Astrocyte of the spinal cord (primary cell): ENCODE results near the gene RAD51.
A peak's percentile ranks its signal among the peaks of the same experiment; 100 is the strongest.

ENCODE experiments used
- DNase-seq: peaks from one replicate; pipeline ENCODE4 v3.0.0; 2011; ENCODE audit warnings: low read depth, low spot score
- H3K4me3 ChIP-seq: 2 replicates; pipeline ENCODE4 v1.5.1; 2011; ENCODE audit warnings: low read depth, mild to moderate bottlenecking, low read length, moderate library complexity
- in situ Hi-C: cut with HindIII; loops from 2 replicates; pipeline ENCODE4 v1.10.0; 2017; ENCODE audit warnings: low sequenced_read_pairs
- TF ChIP-seq, protein P1 (sequence below): IDR thresholded peaks from 2 replicates; pipeline ENCODE4 v1.5.1; 2012; ENCODE audit warnings: low read depth, mild to moderate bottlenecking, low read length, inconsistent platforms

The RAD51 gene

DNA sequence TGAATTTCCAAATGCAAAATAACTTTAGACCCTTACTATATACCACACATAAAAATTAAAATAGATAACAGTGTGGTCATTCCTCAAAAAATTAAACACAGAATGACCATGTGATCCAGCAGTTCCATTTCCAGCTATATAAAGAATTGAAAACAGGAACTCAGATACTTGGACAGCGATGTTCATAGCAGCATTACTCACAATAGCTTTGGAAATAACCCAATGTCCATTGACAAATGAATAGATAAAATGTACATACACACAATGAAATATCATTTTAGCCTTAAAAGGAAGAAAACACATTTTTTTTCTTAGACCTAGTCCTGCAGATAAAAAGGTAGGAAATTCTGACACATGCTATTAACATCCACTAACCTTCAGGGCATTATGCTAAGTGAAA is 26.7 kb downstream of the RAD51 start:
- DNase-seq = no peak
- in situ Hi-C loops = no loop called here
- TF ChIP-seq, protein P1, sequence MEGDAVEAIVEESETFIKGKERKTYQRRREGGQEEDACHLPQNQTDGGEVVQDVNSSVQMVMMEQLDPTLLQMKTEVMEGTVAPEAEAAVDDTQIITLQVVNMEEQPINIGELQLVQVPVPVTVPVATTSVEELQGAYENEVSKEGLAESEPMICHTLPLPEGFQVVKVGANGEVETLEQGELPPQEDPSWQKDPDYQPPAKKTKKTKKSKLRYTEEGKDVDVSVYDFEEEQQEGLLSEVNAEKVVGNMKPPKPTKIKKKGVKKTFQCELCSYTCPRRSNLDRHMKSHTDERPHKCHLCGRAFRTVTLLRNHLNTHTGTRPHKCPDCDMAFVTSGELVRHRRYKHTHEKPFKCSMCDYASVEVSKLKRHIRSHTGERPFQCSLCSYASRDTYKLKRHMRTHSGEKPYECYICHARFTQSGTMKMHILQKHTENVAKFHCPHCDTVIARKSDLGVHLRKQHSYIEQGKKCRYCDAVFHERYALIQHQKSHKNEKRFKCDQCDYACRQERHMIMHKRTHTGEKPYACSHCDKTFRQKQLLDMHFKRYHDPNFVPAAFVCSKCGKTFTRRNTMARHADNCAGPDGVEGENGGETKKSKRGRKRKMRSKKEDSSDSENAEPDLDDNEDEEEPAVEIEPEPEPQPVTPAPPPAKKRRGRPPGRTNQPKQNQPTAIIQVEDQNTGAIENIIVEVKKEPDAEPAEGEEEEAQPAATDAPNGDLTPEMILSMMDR = no peak
- H3K4me3 ChIP-seq = no peak overlapping the region

DNA sequence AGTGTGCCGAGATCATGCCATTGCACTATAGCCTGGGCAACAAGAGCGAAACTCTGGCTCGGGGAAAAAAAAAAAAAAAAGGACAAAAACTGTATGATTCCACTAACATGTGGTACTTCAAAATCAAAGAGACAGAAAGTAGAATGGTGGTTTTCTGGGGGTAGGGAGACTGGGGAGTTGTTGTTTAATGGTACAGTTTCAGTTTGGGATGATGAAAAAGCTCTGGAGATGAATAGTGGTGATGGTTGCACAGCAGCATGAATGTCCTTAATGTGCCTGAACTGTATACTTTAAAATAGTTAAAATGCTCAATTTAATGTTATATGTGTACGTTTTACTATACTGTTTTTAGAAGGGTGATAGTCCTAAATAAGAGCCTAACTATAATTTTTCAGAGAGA is 27.4 kb downstream of the RAD51 start:
- no peak overlapping the region for H3K4me3 ChIP-seq
- TF ChIP-seq, protein P1 = no peak
- in situ Hi-C loops = no loop called here
- DNase-seq = no peak

DNA sequence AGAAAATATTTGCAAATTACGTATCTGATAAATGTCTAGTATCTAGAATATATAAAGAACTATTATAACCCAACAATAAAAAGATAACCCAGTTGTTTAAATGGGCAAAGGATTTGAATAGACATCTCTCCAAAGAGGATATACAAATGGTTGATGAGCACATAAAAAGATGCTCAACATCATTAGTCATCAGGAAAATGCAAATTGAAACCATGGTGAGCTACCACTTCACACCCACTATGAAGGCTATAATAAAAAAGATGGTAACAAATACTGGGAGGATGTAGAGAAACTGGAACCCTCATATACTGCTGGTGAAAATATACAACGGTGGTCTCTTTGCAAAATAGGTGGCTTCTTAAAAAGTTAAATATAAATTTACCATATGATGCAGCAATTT is 28.0 kb downstream of the RAD51 start:
- TF ChIP-seq, protein P1 = no peak
- in situ Hi-C loops = no loop called here
- no peak overlapping the region for H3K4me3 ChIP-seq
- no peak for DNase-seq

DNA sequence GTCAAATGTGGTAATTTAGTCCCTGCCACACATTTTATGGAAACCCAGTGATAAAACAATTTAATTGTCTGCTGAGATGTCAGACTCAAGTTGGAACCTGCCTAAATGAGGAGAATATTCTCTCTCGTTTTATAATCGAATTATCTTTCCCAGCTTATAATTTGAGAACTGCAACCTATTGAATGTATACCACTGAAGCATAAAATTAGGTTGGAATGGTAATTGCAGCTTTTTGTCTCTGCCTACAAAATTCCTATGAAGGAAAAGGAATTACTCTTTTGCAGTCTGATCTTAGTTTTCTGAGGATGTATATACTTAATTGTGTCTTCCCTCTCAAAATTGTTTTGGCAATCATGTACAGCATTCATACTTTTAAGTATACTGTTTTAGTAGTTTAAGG is 28.9 kb downstream of the RAD51 start:
- in situ Hi-C loops = no loop called here
- TF ChIP-seq, protein P1 = no peak
- no peak overlapping the region for H3K4me3 ChIP-seq
- DNase-seq = no peak

DNA sequence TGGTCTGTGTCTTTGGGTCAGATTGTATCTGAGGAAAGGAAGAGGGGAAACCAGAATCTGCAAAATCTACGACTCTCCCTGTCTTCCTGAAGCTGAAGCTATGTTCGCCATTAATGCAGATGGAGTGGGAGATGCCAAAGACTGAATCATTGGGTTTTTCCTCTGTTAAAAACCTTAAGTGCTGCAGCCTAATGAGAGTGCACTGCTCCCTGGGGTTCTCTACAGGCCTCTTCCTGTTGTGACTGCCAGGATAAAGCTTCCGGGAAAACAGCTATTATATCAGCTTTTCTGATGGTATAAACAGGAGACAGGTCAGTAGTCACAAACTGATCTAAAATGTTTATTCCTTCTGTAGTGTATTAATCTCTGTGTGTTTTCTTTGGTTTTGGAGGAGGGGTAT is 36.1 kb downstream of the RAD51 start:
- peak; percentile 31 for DNase-seq
- H3K4me3 ChIP-seq = no peak overlapping the region
- TF ChIP-seq, protein P1 = no peak
- in situ Hi-C loops = no loop called here

DNA sequence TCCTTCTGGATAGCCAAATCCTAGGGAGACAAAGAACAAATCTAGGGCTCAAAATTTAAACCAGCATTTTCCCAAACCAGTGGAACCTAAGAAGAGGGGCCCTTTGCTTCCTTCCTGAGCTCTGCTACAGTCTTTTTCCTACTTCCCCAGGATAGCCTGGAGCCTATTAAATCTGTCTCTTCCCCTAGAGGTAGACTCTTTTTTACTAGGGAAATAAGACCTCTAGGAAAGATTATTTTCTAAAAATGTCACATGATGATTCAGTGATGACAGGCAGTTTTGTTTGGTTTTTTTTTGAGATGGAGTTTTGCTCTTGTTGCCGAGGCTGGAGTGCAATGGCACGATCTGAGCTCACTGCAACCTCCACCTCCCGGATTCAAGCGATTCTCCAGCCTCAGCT is 41.6 kb downstream of the RAD51 start:
- in situ Hi-C loops = no loop called here
- TF ChIP-seq, protein P1 = no peak

DNA sequence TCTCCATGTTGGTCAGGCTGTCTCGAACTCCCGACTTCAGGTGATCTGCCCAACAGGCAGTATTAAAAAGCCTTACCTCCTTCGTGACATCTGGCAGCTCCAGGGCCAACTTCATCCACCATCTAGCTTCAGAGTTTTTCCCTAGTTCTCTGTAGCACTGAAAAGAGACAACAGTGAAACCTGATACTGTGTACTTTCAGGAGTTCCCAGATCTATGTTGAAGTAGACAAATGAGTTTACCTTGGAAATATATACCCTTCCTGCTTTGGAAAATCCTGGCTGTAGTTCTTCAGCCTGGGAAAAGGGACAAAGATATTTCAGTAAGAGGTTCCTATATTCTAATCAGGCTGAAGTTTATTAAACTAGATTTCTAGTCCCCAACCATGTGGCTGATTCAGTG is 42.1 kb downstream of the RAD51 start:
- in situ Hi-C loops = no loop called here
- TF ChIP-seq, protein P1 = no peak
- H3K4me3 ChIP-seq = no peak overlapping the region
- no peak for DNase-seq

More for the DNA sequence above, 41.6 kb downstream of the RAD51 start:
- H3K4me3 ChIP-seq = no peak overlapping the region
- no peak for DNase-seq
